Stimulated activated CD8-positive, alpha-beta memory T cell treated with anti-CD3 and anti-CD28 coated beads, Interleukin-15, amount 100 ng/mL, for 48 hours (primary cell): Measurements from ENCODE around the gene ENTPD1.
"Not testable (repeated sequence)": the region's sequence is repeated elsewhere in the genome, so short reads cannot be mapped to it uniquely, and the experiment has no call there.

Experiments used
- DNase-seq, 2 donors: peaks; one replicate each; pipeline ENCODE4 v3.0.0-alpha.2; 2020; ENCODE audit warnings: low read depth in 2 of 2

ENTPD1 gene

DNA sequence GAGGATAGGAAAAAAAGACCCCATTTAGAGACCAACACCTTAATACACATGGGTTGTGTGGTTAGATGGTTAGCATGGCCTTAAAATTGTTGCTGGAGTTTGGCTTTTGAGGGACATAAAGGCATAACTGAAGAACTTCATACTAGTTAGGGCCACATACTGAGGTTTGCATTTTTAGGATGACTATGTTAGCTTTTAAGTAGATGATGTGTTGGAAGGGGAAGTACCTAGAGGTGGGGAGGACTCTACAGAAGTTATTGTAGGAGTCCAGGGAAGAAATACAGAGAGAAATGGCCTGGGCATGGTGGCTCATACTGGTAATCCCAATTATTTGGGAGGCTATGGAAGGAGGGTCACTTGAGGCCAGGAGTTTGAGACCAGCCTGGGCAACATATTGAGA, 40.5 kb downstream of the ENTPD1 start:
- DNase-seq: no peak

DNA sequence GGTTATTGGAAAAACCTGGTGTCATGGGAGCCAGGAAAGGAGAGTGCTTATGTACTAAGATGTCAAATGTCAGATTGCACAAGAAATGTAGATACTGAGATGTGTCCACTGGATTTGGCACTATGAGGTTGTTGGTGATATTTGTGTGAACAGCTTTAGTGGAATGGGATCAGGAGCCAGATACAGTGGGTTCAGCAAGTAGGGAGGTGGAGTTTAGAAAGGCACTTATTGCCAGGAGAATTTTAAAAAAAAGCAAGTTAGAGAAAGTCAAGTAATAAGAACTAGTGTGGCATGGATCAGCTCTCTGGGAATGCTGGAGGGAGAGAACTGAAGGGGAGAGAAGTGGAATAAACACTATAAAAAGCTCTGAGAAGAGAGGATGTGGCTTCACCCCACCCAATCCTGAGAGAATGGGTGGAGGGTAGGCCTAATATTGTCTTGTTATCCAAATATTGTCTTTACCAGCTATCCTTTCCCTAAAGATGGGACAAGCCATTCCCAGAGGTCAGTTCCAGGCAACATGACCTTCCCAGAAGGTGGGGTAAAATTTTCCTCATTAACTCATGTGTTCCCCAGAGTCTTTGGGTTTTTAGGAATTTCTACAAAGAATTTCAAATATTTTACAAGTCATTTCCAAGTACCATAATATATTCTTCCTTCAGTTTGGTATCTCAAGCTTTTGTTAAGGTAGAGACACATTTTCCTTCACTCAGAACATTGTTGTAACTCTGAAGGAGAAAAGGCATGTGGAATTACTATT, 42.3 kb downstream of the ENTPD1 start:
- DNase-seq: no peak

DNA sequence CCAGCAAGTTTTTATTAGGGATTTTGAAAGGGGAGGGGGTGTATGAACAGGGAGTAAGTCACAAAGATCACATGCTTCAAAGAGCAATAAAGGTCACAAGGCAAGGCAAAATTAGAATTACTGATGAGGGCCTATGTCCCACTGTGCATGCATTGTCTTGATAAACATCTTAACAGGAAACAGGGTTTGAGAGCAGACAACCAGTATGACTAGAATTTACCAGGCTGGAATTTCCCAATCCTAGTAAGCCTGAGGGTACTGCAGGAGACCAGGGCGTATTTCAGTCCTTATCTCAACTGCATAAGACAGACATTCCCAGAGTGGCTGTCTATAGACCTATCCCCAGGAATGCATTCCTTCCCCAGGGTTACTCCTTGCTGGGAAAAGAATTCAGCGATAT, 44.3 kb downstream of the ENTPD1 start:
- DNase-seq: not testable (repeated sequence)

DNA sequence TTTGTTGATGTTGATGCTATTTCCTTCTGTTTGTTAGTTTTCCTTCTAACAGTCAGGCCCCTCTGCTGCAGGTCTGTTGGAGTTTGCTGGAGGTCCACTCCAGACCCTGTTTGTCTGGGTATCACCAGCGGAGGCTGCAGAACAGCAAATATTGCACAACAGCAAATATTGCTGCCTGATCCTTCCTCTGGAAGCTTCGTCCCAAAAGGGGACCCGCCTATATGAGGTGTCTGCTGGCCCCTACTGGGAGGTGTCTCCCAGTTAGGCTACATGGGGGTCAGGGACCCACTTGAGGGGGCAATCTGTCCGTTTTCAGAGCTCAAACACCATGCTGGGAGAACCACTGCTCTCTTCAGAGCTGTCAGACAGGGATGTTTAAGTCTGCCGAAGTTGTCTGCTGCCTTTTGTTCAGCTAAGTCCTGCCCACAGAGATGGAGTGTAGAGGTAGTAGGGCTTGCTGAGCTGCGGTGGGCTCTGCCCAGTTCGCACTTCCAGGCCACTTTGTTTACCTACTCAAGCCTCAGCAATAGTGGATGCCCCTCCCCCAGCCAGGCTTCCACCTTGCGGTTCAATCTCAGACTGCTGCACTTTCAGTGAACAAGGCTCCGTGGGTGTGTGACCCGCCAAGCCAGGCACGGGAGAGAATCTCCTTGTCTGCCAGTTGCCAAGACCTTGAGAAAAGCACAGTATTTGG, 50.9 kb downstream of the ENTPD1 start:
- not testable (repeated sequence) for DNase-seq

DNA sequence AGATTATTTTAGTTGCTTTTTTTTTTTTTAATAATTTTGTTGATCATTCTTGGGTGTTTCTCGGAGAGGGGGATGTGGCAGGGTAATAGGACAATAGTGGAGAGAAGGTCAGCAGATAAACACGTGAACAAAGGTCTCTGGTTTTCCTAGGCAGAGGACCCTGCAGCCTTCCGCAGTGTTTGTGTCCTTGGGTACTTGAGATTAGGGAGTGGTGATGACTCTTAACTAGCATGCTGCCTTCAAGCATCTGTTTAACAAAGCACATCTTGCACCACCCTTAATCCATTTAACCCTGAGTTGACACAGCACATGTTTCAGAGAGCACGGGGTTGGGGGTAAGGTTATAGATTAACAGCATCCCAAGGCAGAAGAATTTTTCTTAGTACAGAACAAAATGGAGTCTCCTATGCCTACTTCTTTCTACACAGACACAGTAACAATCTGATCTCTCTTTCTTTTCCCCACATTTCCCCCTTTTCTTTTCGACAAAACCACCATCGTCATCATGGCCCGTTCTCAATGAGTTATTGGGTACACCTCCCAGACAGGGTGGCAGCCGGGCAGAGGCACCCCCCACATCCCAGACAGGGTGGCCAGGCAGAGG, 52.8 kb downstream of the ENTPD1 start:
- not testable (repeated sequence) for DNase-seq

DNA sequence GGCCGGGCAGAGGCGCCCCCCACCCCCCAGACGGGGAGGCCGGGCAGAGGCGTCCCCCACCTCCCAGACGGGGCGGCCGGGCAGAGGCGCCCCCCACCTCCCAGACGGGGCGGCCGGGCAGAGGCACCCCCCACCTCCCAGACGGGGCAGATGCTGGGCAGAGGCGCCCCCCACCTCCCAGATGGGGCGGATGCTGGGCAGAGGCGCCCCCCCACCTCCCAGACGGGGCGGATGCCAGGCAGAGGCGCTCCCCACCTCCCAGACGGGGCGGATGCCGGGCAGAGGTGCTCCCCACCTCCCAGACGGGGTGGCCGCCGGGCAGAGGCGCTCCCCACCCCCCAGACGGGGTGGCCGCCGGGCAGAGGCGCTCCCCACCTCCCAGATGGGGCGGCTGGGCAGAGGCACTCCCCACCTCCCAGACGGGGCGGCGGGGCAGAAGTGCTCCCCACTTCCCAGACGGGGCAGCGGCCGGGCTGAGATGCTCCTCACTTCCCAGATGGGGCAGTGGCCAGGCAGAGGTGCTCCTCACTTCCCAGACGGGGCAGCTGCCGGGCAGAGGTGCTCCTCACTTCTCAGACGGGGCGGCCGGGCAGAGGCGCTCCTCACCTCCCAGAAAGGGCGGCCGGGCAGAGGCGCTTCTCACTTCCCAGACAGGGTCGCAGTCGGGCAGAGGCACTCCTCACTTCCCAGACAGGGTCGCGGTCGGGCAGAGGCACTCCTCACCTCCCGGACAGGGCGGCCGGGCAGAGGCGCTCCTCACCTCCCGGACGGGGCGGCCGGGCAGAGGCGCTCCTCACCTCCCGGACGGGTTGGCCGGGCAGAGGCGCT, 53.6 kb downstream of the ENTPD1 start:
- no peak for DNase-seq

DNA sequence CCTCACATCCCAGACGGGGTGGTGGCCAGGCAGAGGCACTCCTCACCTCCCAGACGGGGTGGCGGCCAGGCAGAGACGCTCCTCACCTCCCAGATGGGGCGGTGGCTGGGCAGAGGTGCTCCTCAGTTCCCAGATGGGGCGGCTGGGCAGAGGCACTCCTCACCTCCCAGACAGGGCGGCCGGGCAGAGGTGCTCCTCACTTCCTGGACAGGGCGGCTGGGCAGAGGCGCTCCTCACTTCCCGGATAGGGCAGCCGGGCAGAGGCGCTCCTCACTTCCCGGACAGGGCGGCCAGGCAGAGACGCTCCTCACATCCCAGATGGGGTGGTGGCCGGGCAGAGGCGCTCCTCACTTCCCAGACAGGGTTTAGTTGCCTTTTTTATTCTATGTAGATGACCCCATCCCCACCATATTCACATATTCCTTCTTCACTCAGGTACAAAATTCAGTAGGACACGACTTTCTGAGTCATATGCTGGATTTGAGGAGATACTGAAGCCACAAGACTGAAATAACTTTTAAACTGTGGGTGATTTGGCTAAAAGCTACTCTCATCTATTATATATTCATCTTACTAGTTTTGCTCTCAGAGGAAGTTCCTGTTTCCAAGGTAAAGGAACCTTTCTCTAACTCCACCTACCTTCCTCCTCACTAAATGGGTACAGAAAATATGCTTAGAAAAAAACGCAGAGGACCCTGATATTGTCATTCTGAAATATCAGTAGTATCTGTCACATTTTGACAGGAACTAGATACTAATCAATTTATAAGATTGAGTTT, 54.4 kb downstream of the ENTPD1 start:
- DNase-seq: no peak

DNA sequence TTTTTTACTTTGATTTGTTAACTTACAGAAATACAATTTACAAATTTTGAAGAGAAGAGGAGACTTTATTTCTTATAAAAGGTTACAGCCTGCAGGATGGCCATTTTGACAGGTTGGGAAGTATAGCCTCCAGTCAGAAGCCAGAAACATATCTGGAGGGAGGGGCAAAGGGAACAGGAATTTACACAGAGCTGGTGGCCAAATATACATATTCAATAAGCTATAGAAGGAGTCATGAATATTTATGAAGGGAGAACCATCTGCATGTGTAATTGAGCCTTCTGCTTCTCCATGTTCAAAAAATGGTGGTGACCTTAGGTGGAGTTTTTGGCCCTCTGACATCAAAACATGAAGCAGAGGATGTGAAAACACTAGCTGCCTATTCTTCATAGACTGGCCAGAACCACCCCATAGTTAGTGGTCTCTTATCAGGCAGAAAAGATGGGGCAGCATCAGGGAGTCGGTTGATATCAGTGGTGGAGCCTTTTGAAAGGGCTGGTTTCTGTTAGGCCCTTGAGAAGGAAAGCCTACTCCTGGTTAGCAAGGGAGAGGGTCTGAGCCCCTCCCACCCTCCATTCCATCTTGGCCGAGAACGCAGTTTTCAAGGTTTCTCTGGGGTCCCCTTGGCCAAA, 57.2 kb downstream of the ENTPD1 start:
- DNase-seq: no peak

DNA sequence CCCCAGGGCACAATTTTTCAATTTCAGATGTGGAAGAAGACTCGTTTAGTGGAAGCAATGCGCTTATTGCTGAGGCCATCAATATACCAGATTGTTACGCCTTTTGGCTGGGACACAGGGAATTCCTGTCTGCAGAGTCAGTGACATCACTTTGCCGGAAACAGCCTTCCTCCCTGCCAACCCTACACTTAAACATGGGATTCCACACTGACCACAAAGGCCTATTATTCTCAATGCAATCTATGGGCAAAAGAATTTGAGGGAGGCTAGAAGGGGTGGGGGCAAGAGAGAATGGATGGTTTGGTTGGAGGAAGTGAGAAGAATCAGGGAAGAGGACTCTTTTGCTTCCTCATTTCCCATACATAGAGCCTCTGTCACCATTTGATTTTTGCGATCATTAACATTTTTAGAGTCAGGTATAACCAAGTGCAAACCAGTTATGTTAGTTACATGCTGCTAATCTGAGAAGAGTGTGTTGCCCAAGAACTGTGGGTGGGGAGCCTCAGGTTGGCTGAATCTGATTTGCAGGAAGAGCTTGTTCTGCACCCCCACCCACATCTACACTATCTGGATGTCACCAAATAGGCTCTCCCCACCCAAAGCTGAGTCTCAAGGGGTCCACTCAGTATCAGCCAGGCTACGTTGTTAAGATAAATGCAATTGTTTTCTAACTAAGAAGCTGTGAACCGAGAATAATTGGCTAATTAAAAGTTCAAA, 58.2 kb downstream of the ENTPD1 start:
- no peak for DNase-seq

DNA sequence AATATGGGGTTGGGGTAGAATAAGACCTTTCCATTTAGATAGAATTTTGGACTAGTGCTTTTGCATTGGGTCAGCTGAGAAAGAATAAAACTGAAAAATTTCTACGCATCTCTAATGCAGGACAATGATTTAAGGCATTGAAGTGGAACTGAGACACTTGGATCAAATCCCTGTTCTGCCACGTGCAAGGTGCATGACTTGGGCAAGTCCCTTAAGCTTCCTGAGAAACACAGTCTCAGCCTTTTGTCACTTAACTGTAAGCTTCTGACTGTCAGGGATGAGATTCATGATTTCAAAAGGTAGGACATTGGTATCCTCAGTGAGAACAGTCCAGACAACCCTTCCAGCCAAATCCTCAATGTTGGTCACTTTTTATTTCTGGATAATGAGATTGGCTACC, 59.2 kb downstream of the ENTPD1 start:
- DNase-seq: no peak

DNA sequence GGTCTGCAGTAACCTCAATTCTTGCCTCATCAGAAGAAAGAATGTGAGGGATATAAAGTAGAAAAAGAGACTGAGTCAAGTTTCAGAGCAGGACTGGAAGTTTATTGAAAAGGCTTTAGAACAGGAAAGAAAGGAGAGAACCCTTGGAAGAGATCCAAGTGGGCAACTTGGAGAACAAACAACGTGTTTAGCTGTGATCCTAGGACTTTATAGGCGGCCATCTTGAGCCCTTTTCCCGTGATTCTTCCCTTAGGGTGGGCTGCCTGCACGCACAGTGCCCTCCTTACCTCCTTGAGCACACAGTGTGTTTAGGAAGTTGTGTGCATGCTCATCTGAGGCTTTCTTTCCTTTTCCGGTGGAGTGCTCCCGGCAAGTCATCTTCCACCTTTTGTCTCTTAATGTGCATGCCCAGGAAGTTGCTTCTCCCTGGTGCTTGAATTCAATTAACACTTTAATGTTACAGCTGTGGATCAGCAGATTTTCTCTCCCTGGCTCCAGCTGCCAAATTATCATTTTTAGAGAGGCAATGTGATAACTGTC, 59.8 kb downstream of the ENTPD1 start:
- DNase-seq: no peak

DNA sequence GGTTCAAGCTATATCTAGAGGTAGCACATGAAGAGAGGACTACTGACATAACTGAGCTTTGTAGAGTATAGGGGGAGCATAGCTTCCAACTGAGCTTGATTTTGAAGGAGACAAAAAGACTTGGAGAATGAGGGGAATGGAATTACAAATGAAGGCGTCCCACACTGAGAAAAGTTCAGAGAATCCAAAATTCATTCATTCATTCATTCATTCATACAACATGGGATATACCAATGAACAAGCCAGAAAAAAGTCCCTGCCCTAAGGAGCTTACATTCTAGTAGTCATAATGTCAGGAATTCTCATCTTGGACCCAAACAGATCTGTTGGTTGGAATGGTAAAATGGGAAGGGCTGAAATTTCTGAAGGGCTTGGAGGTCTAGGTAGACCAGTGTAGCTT, 62.0 kb downstream of the ENTPD1 start:
- no peak for DNase-seq

DNA sequence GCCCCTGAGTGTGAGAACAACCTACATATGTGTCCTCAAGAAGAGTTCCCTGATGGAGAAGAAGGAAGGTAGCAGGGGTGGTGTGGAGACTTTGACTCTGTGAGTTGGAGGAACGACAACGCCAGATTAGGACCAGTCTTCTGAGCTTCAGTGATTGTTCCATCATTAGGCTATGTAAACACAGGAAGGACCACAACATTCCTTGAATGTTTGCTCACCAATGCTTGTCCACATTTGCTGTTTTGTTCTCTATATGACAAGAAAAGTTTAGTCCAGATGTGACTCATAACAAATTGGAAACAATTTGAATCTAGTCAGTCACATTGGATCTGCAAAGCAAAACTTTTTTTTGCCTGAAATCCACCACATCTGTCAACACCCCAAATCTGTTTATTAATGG, 62.7 kb downstream of the ENTPD1 start:
- no peak for DNase-seq

DNA sequence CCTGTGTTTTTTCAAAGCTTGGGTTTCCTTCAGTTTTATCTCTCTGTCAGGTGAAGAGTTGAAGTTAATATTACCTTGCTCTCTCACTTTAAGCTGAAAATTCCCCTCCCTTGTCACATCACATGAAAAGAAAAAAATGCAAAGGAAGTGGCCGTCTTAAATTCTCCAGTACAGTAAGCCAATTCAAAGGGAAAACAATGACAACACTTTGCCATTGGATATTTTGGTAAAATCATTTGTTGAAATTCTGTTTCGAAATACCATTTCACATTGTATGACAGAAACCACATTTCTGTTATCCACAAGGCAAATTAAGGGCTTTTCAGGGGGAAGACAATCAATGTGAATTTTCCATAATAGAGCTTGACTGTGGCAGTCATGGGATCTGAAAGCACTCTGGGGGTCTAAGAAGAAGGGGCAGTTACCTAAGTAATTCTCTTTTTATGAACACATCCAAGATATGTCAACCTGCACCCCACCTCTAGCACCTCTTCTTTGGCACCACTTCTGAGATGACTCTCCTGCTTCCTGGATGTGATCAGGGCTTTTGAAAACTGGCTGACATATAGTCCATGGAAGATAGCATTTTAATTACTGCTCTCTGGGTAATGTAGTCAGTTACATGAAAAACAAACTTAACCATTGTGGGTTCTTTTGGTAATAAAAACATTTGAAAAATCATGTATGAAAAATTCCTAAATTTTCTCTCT, 63.8 kb downstream of the ENTPD1 start:
- DNase-seq: no peak

DNA sequence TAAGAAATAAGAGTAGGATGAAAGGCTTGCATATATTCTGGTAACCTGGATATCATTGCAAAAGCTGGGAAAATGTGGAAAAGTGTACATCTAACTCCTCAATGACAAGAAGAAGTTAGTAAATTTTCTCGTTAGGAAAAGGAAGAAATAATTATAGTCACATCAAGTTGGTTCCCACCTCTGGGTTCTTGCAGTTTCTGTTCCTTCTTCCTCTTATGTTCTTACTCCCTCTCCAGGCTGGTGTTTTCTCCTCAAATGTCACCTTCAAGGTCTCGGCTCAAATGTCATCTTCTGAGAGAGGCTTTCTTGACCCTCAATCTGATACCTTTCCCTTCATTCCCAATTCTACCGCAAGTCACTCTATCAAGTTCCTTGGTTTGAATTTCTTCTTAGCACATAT, 64.4 kb downstream of the ENTPD1 start:
- DNase-seq: no peak

DNA sequence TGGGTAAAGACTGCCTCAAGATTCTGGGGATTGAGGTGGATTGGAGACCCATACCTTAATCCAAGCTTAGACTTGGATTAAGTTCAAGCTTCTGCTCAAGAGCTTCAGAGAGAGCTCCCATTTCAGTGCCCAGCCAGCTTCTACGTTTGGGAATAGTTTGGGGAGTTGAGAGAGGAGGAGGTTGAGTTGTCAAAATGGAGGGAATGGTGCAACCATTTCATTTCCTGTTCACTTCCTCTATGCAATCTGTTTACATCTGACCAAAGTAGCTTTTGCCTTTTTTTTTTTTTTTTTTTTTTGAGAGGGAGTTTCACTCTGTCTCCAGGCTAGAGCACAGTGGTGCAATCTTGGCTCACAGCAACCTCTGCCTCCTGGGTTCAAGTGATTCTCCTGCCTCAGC, 65.8 kb downstream of the ENTPD1 start:
- DNase-seq: no peak

DNA sequence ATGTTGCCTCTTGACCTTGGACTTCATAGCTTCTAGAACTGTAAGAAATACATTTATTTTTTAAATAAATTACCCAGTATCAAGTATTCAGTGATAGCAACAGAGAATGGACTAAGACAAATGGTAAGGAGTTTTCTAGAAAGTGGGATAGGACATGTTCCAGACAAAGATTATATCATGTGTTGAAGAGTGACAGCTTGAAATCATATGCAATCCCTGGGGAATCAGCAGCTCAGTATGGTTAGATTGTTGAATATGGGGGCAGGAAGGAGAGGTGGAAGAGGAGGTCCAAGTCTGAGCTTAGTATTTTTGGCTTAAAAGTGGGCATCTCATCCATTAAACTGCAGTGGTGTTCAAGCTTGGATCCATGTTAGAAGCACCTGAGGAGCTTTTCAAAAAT, 74.1 kb downstream of the ENTPD1 start:
- DNase-seq: no peak

DNA sequence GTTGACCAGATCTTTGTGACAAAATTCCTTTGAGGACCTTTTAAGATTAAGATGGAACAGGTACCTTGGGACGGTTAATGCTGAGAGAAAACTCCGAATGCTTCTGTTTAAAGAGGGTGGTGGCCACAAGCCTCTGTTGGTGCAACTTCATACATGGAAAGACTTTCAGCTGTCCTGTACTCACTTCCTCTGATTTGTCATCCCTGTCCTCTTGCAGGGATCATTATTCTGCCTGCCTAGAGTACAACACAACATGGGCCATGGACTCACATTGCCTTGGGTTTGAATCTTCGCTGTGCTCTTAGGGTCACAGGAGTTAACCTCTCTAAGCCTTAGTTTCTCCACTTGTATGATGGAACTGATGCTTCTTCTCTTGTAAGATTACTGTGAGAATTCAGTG, 75.1 kb downstream of the ENTPD1 start:
- DNase-seq: no peak

DNA sequence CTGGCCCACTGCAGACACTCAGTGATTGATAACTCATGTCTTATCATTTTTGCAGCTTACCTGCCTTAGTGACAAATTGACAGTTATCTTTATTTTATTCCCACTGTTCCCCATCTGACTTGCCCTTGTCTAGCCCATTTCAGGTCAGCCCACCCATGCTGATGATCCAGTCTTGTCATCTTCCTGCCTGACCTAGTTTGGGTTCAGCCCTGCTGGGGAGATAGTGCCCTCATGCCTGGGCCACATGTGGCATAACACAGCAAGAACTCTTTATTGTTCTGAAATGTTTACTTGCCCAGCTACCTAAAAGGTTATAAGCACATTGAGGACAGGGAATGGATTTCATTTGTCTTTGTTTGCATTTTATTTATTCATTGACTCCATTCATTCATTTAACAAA, 75.6 kb downstream of the ENTPD1 start:
- no peak for DNase-seq
